D721Med (cell line): Measurements from ENCODE around the gene MEGF10.

Experiments used
- DNase-seq: peaks from one replicate; pipeline ENCODE4 v3.0.0; 2011; ENCODE audit warnings: low spot score; ENCODE audit not compliant: insufficient read length
- FAIRE-seq: peaks from 2 replicates; lab custom pipeline; 2011; peaks lifted over from hg19 to GRCh38; lab: Jason Lieb, UNC
- TF ChIP-seq, protein P1 (sequence below): IDR thresholded peaks from 2 replicates; pipeline ENCODE4 v1.5.1; 2012; ENCODE audit warnings: mild to moderate bottlenecking, control low read depth; ENCODE audit not compliant: insufficient read depth; ENCODE audit errors: missing control alignments

Gene MEGF10

GRCh38 chr5:127508644-127509373 is 218.2 kb downstream of the MEGF10 start:
- FAIRE-seq (no peak), DNase-seq (no peak)
- TF ChIP-seq, protein P1, sequence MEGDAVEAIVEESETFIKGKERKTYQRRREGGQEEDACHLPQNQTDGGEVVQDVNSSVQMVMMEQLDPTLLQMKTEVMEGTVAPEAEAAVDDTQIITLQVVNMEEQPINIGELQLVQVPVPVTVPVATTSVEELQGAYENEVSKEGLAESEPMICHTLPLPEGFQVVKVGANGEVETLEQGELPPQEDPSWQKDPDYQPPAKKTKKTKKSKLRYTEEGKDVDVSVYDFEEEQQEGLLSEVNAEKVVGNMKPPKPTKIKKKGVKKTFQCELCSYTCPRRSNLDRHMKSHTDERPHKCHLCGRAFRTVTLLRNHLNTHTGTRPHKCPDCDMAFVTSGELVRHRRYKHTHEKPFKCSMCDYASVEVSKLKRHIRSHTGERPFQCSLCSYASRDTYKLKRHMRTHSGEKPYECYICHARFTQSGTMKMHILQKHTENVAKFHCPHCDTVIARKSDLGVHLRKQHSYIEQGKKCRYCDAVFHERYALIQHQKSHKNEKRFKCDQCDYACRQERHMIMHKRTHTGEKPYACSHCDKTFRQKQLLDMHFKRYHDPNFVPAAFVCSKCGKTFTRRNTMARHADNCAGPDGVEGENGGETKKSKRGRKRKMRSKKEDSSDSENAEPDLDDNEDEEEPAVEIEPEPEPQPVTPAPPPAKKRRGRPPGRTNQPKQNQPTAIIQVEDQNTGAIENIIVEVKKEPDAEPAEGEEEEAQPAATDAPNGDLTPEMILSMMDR: no peak
